OCI-M2 (cell line): ENCODE data around the gene SYT13.

ENCODE experiments used
- DNase-seq: peaks from one replicate; lab custom pipeline; 2025; ENCODE audit not compliant: unreplicated experiment; lab: John Stamatoyannopoulos, UW

Gene SYT13

DNA sequence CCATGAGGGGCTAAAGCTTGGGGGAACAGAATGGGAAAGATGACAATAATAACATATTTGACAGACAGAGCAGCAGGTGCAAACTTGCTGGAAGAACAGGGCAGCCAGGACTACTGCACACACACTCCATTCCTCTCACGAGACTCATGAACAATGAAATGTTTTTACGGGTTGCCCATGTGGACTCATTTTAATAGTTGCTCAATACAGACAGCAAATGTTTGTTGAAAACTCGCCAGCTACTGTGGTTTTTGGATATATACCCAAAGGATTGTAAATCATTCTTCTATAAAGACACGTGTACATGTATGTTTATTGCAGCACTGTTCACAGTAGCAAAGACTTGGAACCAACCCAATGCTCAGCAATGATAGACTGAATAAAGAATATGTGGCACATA lies 10.3 kb downstream of the SYT13 start:
- no peak for DNase-seq

GRCh38 chr11:45274206-45274605 lies 11.9 kb downstream of the SYT13 start:
- DNase-seq, result no peak

DNA sequence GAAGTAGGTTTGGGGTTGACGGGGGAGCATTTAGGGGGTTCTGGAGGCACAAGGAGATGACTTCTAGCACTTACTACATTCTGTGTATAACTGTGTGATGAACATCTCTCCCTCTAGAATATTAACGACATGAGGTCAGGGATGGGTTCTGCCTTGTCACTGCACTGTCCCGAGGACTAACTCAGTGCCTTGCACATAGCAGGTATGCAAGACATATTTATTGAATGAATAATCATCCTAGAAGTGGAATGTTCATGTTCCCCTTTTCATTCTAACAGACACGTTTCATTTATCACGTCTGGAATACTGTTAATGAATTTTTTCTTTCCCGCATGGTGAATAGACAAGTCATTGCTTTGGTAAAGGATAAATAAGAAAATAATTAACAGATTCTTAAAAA lies 12.6 kb downstream of the SYT13 start:
- no peak for DNase-seq

GRCh38 chr11:45272701-45273100 lies 13.4 kb downstream of the SYT13 start:
- DNase-seq, result no peak

- DNase-seq, result no peak
Observed at GRCh38 chr11:45270946-45271716, 15.0 kb downstream of the SYT13 start.

DNA sequence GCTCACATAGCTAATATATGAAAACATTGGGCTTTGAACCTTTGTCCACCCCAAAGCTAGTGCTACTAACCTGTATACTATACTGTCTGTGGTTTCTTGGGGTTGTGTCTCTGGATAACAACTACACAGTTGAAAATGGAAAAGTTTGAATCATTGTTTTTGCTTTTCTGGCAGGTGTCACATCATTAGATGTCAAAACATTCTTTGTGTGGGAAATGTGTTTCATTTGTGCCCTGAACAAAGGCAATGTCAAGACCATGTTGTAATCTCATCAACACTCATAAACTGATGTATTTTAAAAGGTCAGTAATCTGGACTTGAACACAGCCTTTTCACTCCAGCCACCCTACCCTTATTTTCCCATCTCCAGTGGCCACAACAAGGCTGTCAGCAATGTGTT lies 16.5 kb downstream of the SYT13 start:
- no peak for DNase-seq

DNA sequence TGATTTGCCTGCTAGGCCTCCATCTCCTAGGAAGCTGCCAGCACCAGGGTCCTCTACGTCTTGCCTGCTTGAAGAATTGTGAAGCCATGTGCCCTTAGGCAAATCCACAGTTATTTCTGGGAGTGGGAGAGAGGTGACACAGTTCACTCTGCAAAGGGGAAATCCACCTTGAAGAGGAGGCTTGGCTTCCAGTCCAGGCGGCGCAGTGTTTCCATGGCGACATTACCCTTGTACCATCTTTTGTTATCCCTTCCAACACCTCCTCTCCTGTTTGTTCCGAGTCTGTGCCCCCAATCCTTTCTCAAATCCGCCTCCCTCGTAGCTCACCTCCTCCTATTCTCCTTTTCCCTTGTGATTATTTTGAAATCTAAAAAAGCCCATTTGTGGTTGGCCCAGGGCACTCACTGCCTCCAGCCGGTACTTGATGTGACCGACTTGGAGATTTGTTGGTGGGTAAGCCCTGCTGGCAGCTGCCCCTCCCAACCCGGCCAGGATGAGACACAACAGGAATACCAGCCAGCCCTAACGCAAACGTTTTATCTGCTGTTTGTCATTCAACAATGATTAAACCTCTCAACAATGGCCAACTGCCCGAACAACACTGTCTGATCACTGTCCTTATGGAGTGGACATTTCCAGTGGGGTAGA lies 18.4 kb downstream of the SYT13 start:
- DNase-seq, result no peak

- DNase-seq, result no peak
Observed at GRCh38 chr11:45267052-45267451, 19.1 kb downstream of the SYT13 start.

DNA sequence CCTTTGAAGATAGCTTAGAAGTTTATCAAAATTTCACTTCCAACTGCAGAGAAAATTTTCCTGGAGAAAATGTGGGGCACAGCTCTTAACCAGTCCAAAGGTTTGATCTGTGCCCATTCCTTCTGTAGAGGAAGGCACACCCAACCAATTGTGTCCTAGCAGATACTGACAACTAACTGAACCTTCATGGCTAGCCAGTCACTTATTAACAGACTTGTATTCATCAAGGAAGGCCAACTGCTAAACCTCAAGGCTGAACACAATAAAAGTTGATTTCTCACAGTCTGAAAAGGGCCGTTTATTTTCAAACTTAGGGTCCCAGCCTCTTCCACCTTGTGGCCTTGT lies 19.5 kb downstream of the SYT13 start:
- DNase-seq, result no peak

DNA sequence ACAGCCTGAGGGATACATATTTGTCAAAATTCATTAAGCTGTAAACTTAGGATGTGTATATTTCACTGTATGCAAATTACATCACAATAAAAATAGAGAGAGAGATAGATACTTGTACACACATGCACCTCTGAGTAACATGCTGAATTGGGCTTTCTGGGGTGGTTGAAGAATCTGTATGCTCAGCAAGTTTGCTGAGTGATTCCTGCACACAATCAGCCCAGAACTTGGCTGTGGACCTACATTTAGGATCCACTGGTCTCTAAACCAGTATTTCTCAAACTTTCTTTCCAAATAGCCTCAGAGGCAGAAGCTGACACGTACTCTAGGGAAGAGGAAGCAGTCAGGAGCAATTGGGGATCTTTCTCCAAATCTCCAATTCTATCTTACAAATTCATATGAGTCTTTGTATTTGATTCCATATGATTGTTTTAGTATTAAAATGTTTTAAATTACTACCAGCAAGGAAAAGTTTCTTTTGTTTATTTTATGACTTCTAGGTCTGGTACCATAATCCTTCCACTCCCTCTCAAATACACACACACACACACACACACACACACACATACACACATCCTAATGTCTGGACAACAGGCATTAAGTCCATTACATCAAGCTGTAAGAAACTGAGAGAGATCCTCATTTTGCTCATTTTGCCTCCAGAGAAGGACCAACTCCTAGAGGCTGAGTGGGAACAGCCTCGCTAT lies 20.0 kb downstream of the SYT13 start:
- DNase-seq, result no peak

DNA sequence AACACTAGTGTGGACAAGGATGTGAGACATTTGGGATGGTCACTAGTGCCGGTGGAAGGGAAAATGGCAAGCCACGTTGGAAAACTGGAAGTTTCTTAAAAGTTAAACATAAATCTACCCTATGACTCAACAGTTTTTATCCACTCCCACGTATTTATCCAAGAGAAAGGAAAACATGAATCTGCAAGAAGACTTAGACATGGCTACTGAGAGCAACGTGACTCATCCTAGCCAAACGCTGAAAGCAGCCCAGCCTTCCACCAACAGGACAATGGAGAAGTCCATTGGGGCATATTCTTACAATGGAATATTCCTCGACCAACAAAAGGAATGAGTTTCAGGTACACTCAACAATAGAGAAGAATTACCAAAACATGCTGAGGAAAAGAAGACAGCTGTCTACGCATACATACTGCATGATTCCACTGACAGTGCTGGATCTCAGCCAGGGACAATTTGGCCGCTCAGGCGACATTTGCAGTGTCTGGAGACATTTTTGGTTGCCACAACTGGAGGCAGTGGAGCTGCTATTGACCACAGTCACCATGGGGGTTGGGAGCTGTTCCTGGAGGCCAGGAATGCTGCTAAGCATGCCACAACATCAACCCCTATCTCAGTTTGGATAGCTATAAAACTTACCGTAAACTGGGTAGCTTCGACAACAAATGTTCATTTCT lies 21.2 kb downstream of the SYT13 start:
- no peak for DNase-seq

DNA sequence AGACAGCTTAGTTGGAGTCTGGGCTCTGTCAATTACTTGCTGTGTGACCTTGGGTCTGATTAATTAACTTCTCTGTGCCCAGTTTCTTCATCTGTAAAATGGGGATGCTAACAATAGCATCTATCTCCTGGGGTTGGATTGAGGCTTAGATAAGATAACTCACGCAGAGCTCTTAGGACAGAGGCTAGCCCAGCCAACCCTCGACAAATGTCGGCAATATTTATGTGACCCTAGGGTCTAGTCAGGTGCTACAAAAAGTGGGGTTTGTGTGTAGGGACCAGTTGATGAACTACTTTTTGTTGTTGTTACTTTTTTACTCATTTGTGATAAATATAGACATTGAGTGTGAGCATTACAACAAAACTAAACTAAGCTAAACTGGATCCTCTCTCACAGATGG lies 22.4 kb downstream of the SYT13 start:
- DNase-seq, result no peak

DNA sequence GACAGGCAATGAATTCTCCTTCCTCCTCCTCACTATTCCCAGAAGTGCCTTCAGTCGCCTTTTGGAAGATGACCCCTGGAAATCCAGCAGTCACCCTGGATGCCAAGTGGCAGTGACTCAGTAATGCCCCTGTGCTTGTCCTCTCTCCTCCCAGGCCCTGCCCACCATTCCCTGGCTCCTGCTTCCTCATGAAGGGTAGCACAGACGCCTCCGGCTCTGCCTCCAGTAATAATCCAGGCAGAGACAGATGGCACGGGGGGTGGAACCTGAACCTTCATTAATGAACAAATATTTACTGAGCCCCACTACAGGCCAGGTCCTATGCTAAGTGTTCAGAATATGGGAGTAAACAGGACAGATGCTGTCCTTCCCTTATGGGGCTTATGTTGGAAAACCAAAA lies 23.2 kb downstream of the SYT13 start:
- no peak for DNase-seq

GRCh38 chr11:45260071-45260470 lies 26.1 kb downstream of the SYT13 start:
- no peak for DNase-seq

DNA sequence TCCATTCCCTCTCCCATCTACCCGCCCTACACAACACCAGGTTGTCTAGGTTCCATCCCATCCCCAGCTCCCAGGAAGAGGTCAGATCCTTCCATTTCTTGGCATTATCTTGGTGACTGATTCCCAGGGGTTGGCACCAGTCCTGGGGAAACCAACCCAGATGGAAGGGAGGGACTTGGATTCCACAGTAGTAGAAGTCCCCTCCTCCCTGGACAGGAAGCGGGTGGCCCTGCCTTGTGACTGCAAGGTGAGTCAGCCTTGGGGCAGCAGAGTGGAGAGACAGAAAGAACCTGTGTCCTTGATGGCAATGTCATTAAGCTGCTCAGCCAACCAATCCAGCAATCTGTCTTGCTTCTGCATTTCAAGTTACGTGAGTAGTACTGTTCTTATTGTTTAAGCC lies 26.5 kb downstream of the SYT13 start:
- no peak for DNase-seq

DNA sequence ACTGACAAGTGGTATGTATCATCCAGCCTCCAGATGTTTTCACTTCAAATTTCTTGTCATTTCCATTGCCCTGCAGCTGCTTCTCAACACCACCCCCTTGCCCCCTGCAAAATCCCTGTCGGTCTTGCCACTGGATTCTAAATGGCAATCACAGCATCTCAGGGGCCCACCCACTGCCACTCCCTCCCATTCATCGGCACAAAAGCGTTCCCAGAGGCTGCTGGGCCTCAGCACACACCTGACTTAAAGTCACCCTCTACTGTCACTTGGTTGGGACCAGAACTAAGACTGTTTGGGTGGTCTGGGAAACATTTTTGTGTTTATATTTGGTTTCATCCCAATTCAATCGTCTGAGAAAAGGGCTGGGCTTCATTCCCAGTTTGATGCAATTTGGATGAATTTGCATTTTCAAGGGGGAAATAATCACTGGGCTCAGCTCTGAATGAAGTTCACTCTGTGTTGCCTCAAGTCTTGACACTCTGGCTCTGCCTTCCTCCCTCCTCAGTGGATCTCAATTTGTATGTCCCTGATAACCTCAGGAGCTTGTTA lies 27.1 kb downstream of the SYT13 start:
- DNase-seq, result no peak

- no peak for DNase-seq
Observed at GRCh38 chr11:45254070-45254469, 32.1 kb downstream of the SYT13 start.

- no peak for DNase-seq
Observed at GRCh38 chr11:45253640-45254039, 32.5 kb downstream of the SYT13 start.

GRCh38 chr11:45252877-45253276 lies 33.3 kb downstream of the SYT13 start:
- no peak for DNase-seq

GRCh38 chr11:45252134-45252856 lies 33.8 kb downstream of the SYT13 start:
- no peak for DNase-seq
